OCI-LY3 (cell line): ENCODE data around the gene CAMK1.

Experiments used
- H2AFZ ChIP-seq: fragments of 200-600, 300-600 bp; shearing (Covaris generic); 2 replicates; pipeline ENCODE4 v1.6.0; 2014; ENCODE audit warnings: antibody characterized with exemption, low read depth, low read length
- H3K27ac ChIP-seq: fragments of 200-600, 300-600 bp; sonication (generic); 2 replicates; pipeline ENCODE4 v1.5.1; 2014; ENCODE audit warnings: mild to moderate bottlenecking, low read length, moderate library complexity, mixed read lengths
- H3K27me3 ChIP-seq: fragments of 200-600, 300-600 bp; sonication (generic); 2 replicates; pipeline ENCODE4 v1.6.1; 2014; ENCODE audit warnings: low read depth, low read length, mixed read lengths
- H3K36me3 ChIP-seq: fragments of 200-600, 300-600 bp; sonication (generic); replicated peaks from 2 replicates; pipeline ENCODE3; 2014; ENCODE audit warnings: low read depth, low read length, mixed read lengths
- H3K4me1 ChIP-seq: fragments of 300-600, 200-600 bp; sonication (generic); 2 replicates; pipeline ENCODE4 v1.6.1; 2014; ENCODE audit warnings: low read length, mixed read lengths
- H3K4me2 ChIP-seq: fragments of 200-600, 300-600 bp; sonication (generic); 2 replicates; pipeline ENCODE4 v1.6.1; 2014; ENCODE audit warnings: low read length, mixed read lengths
- H3K4me3 ChIP-seq: fragments of 300-600, 200-600 bp; sonication (generic); 2 replicates; pipeline ENCODE4 v1.5.1; 2014; ENCODE audit warnings: antibody characterized with exemption, mild to moderate bottlenecking, low read length, moderate library complexity
- H3K79me2 ChIP-seq: fragments of 300-600, 200-600 bp; shearing (Covaris generic); 2 replicates; pipeline ENCODE4 v1.6.1; 2014; ENCODE audit warnings: mild to moderate bottlenecking, low read length, mixed read lengths
- H3K9ac ChIP-seq: fragments of 300-600, 200-600 bp; shearing (Covaris generic); 2 replicates; pipeline ENCODE4 v1.6.0; 2014; ENCODE audit warnings: mild to moderate bottlenecking, low read length, moderate library complexity
- H3K9me3 ChIP-seq: fragments of 200-600, 300-600 bp; shearing (Covaris generic); 2 replicates; pipeline ENCODE4 v1.6.1; 2014; ENCODE audit warnings: low read length, mixed read lengths; ENCODE audit not compliant: insufficient read depth
- H4K20me1 ChIP-seq: fragments of 200-600, 300-600 bp; sonication (generic); 2 replicates; pipeline ENCODE4 v1.6.1; 2016; ENCODE audit warnings: low read length, mixed read lengths; ENCODE audit not compliant: insufficient read depth
- CTCF ChIP-seq: fragments of 200-600, 300-600 bp; sonication (generic); IDR thresholded peaks from 2 replicates; pipeline ENCODE4 v1.5.1; 2014; ENCODE audit warnings: antibody characterized with exemption, low read length, low read depth
- EZH2phosphoT487 ChIP-seq: fragments of 200-600 bp; shearing (Covaris generic); IDR thresholded peaks from 2 replicates; pipeline ENCODE4 v1.6.1; 2018; ENCODE audit warnings: antibody characterized with exemption, mixed run types, low read depth

Gene CAMK1

DNA sequence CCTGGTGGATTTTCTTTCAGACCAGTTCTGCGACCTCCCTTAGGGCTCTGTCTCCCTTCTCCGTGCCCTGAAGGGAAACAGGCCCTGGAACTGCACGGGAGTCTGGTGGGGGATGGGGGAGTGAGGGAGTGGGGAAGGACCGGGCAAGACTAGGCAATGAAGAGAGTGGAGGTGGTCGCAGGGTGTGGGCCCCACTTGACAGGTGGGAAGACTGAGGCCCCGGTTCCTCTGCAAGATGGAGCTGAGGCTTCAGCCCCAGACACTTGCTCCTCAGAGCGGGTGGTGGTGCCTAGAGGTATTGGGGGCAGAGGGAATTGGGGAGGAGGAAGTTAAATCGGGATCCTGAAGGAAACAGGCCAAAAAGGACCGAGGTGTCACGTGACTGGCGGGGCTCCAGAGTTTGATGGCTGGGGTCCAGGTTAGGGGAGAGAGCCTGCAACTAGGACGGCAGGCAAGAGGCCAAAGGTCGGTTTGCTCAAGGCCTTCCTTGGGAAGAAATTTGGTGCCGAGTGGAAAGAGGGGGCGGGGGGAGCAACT is 597 bp upstream of the CAMK1 start:
- TF ChIP-seq EZH2phosphoT487 (no peak), CTCF (no peak)
- H3K4me2 ChIP-seq, result no peak overlapping the region
- H3K79me2 ChIP-seq, result no peaks in the 10 kb centered on the region
- H3K27me3 ChIP-seq, result no peaks in the 10 kb centered on the region
- H3K9me3 ChIP-seq, result no peaks in the 10 kb centered on the region
- no peaks in the 10 kb centered on the region for H3K4me1 ChIP-seq
- no peaks in the 10 kb centered on the region for H4K20me1 ChIP-seq
- H3K27ac ChIP-seq, result no peak overlapping the region
- no peak overlapping the region for H3K9ac ChIP-seq
- H3K4me3 ChIP-seq, result no peak overlapping the region
- no peak overlapping the region for H2AFZ ChIP-seq
- no peaks in the 10 kb centered on the region for H3K36me3 ChIP-seq

DNA sequence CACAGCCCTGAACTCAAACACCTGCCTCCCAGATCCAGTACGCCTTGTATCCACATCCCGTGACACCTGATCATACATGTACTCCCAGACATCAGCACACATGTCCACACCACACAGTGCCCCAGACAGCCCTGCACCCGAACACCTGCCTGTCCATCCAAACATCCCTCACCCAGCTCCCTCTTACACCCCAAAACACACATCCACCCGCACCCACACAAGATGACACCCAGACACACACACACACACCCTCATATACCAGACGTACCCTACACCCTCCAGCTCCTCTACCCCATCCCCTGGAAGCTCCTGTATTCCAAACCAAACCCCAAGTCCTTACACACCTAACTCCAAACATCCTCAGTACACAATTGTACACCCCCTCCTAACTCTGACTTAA is 735 bp downstream of the CAMK1 start:
- H3K27me3 ChIP-seq, result no peaks in the 10 kb centered on the region
- no peak overlapping the region for H3K9ac ChIP-seq
- H4K20me1 ChIP-seq, result no peaks in the 10 kb centered on the region
- no peak overlapping the region for H2AFZ ChIP-seq
- no peak for TF ChIP-seq CTCF
- no peak overlapping the region for H3K4me3 ChIP-seq
- no peak overlapping the region for H3K27ac ChIP-seq
- no peaks in the 10 kb centered on the region for H3K36me3 ChIP-seq
- H3K4me1 ChIP-seq, result no peaks in the 10 kb centered on the region
- no peaks in the 10 kb centered on the region for H3K9me3 ChIP-seq
- no peaks in the 10 kb centered on the region for H3K79me2 ChIP-seq
- no peak overlapping the region for H3K4me2 ChIP-seq

- no peak overlapping the region for H3K27ac ChIP-seq
- H3K9me3 ChIP-seq, result no peaks in the 10 kb centered on the region
- no peaks in the 10 kb centered on the region for H3K4me1 ChIP-seq
- no peaks in the 10 kb centered on the region for H4K20me1 ChIP-seq
- no peak overlapping the region for H3K4me2 ChIP-seq
- H3K4me3 ChIP-seq, result no peak overlapping the region
- H3K36me3 ChIP-seq, result no peaks in the 10 kb centered on the region
- H3K79me2 ChIP-seq, result no peaks in the 10 kb centered on the region
- TF ChIP-seq CTCF (no peak), EZH2phosphoT487 (no peak)
- H3K27me3 ChIP-seq, result no peaks in the 10 kb centered on the region
- no peak overlapping the region for H3K9ac ChIP-seq
- H2AFZ ChIP-seq, result no peak overlapping the region
Observed at GRCh38 chr3:9768141-9768775, 1.5 kb downstream of the CAMK1 start.

DNA sequence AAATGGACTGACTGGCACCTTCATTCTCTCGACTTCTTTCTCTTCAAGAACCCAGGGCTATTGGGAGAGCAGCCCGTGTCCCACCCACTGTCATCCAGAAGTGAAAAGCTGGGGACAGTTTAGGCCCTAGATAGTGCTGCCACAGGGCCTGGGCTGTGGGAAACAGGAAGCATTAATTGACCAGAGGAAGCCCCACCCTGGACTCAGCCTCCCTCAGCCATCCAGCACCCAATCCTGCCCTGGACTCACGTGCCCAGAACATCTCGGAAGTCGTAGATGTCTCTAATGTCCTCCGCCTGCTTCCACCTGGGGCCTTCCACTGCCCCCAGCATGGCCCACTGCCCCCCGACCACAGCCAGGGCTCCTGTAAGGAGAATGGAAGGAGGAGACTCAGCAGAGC is 2.3 kb downstream of the CAMK1 start:
- H3K9me3 ChIP-seq, result no peaks in the 10 kb centered on the region
- H3K36me3 ChIP-seq, result no peaks in the 10 kb centered on the region
- H3K4me2 ChIP-seq, result no peak overlapping the region
- H3K4me1 ChIP-seq, result no peaks in the 10 kb centered on the region
- H3K4me3 ChIP-seq, result no peak overlapping the region
- TF ChIP-seq EZH2phosphoT487, result no peak
- no peak for TF ChIP-seq CTCF
- H4K20me1 ChIP-seq, result no peaks in the 10 kb centered on the region
- H3K79me2 ChIP-seq, result no peaks in the 10 kb centered on the region
- H3K9ac ChIP-seq, result no peak overlapping the region
- no peaks in the 10 kb centered on the region for H3K27me3 ChIP-seq
- no peak overlapping the region for H2AFZ ChIP-seq
- no peak overlapping the region for H3K27ac ChIP-seq
